ENCODE measurements around the gene HOXD12.

HOXD12 gene

DNA sequence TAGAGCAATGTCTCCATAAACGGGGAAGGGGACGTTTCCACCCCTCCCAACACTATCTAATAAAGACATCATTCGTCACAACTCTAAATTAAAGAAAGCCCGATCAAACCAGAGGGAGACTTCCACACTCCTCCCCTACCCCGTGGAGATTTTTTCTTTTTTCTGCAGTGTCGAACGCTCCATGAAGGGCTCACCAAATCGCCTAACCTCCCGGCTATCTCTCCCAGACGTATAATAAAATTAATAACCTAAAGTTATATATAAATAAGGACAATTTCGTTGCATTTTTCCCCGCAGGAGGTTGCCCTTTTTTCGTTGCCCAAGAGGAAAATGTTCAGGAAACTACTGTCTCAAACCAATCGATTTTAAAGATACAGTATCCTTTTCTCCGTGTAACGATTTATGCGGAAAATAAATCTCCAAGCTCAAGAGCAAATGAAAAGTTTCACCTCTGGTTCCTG is 18.2 kb upstream of the HOXD12 start:
- DNase-seq, result no peak

DNA sequence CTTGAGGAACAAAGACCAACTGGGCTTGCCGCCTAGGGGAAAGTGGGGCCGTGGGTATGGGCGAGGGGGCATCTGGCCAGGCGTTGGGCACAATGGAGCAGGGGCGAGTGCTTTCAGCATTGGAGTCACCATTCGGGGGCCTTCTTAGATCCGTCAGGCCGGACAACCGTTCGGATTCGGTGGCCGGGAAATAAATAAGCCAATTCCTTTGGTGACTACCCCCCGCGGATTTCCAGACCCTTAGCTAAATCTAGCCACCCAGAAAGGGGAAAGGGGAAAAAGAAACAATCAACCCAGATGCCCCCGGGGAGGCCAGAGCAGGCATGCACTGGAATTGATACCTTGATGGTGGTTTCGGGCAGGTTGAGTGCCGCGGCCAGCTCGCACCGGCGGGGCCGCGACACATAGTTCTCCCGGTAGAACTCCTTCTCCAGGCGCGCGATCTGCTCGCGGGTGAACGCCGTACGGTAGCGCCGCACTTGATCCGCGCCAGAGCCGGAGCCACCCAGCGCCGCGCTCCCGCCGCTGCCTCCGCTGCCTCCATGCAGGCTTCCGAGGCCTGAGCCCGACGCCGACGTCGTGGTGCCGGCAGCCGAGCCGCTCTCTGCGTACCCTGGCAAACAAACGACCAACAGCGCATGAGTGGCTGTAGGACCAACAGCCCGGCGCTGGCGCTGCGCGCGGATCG is 17.6 kb upstream of the HOXD12 start:
- no peak for DNase-seq

DNA sequence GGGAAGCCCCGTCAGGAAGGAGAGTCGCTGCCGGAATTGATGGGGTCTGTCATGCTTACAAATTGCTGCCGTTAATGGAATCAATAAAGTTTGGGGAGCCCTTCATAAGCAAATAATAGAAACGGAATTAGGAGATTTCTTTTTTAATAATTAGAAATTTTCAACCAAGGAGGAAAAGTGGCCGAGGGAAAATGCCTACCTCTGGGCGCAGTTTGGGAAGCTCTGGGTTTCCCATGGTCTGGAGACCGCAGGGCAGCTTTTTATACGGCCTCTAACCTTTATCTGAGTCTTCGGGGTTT is 17.1 kb upstream of the HOXD12 start:
- DNase-seq, result no peak

DNA sequence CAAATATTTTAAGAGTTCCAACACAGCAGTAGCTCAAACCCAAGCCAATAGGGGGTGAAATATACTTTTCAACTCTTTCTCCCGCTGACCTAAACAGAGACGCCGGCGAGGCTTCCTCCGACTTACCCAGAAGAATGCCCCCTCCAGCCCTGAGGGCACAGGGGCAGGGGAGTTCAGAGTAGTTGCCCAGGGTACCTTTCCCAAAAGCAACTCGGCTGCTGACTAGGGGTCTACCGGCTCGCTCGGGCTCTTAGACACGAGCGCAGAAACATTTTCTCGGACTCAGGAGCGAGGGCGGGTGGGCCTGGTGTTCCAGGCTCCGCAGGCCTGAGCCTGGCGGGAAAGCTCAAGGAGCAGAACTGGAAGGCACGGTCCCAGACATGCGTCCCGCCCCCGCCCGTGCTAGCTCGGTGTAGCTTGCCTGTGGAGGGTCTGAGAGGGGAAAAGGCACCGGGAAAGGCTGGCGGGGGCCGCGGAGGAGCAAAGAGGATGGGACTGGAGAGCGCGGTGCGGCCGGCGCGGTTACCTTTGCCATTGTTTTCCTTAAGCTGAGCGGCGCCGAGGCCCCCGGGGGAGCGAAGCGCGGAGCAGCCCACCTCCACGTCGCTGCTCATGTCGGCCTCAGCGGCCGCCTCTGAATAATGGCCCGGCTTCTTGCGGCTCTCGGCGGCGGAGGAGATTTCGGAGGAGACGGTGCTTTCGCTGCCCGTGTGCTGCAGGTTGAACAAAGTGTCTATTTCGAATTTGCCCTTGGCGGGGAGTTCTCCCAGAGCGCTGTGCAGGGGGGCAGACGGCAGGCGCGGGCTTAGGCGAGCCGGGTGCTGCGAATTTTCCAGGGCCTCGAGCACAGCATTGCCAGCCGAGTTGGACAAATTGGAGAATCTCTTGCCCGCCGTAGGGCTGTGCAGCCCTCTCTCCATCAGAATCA is 16.5 kb upstream of the HOXD12 start:
- DNase-seq, result no peak

DNA sequence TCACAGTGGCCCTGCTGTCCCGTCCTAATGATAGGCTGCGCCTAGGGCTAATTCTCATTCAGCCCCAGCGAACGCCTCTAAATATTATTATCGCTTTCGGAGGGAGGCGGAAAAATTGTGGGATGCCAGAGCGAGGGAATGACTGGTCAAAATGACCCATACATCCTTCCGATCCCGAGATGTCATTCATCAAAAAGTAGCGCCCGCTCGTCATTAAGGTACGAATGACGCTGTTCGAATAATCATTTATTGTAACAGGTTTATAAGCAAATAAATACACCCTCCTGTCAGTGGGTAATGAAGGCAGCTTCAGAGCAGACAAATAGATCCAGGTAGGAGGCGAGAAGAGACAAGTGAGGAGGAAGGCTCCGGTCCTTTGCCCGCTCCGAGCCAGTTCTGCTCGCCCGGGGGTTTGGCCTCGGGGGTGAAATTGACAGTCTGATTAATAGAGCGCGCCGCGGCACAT is 15.8 kb upstream of the HOXD12 start, which contains the start of gene EVX2:
EVX2 (minus strand) TSS at position 167 of the 466 bp plus-strand sequence. CDS start 186 bp downstream, outside the sequence.
- no peak for DNase-seq

DNA sequence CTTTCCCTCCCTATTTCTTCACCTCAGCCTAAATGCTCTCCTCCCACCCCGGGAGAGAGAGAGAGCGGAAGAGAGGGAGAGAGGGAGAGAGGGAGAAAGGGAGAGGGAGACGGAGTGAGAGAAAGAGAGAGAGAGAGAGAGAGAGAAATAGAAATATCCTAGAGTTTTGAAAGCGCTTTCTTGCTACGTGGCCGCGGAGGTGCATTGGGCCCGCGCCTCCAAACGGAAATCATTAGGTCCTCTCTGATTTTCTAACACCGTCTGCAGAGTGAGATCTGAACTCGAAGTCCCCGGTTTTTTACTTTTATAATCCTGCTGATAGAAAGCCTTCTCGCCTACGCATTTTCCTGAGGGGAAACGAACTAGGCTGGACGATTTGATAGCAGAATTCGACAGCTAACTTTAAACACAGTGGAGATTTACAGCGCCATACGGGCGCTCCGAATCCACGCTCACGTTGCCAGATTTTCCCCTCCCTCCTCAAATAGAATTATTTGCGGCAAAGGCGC is 14.9 kb upstream of the HOXD12 start:
- DNase-seq, result no peak

DNA sequence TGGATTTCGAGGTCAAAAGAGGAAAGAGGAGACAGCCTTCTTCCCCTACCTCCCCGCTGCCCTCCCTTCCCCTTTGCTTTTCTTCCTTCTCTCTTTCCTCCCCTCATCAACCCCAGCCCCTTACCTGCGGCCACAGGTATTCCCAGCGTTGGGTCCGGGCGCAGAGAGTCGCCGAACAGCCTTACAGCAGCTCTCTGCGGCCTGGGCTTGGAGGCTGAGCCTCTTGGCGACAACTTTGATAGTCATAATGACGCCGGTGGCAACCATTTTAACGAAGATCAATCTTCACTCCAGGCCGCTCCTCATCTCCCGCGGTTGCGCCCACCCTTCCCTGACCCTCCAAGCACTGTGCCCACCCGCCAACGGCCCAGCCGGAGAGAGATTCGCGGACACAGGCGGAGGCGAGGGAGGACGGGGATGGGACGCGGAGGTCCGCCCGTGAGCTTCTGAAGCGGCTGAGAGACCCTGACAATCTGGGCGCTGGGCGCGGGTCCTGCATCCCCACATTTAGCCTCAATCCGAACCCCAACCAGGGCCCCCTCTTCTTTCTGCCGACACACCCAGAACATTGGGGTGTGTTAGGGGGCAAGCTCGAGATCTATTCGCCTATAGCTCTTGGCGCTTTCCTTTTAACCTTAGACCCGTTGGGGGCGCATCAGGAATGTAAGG is 14.3 kb upstream of the HOXD12 start:
- no peak for DNase-seq

DNA sequence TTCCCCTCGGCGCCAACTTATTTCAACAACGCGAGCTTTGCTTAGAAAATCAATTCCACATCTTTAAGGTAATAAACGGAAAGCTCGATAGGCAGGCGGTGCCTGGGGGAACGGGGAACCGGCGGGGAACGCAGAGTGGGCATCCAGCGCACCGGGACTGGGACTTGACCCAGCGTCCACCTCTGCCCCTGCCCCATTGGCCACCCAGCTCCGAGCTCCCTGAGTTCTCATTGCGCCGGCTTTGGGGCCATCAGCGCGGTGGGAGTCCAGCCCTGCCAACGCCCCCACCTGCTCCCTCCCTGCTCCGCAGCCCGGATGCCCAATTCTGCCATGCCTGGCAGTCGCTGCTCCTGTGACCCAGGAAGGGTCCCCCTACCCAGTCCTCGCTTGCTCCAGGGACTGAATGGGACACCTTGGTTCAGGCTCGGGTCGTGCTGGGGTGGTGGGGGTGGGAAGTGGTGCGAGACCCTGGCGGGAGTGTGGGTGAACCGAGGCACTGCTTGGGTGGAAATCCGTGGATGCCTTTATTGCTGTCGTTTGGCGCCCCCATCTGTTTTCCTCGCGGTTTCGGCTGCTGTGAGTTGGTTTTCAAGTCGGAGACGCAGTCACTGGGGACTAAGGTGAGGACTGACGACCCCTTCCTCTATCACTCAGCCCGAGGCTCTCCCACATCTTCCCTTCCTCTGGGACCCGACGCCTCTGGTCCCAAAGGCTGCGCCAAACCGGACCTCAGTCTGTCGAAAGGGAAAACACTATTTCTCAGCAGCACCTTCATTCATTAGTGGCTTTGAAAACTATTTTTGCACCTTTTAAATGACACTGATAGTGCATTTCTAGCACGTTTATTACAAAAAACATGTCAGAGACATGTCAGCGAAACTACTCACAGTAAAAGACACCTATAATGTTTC is 13.5 kb upstream of the HOXD12 start:
- DNase-seq, result no peak

DNA sequence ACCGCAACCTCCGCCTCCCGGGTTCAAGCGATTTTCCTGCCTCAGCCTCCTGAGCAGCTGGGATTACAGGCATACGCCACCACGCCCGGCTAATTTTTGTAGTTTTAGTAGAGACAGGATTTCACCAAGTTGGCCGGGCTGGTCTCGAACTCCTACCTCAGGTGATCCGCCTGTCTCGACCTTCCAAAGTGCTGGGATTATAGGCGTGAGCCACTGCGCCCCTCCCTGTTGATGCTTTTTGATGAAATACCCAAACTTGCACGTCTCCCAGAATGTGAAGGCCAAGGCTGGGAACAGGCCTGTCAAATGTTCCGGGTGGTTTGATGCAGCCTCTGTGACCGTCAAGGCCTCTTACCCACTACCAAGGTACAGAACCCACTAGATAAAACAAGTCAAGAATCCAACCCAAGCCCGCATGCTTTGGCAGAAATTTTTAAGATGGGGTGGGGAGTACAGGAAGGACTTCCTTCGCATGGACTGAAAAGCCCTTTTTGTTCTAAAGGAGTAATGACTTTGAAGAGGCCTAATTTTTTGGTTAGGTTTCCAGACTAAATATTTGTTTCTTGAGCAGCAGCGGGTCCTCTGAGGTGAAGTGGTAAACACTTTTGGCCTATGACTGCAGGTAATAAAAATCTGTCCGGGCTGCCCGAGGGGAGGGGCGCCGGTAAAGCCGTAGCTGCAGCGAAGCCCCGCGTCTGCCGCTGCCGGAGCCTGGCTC is 12.1 kb upstream of the HOXD12 start:
- DNase-seq, result no peak

DNA sequence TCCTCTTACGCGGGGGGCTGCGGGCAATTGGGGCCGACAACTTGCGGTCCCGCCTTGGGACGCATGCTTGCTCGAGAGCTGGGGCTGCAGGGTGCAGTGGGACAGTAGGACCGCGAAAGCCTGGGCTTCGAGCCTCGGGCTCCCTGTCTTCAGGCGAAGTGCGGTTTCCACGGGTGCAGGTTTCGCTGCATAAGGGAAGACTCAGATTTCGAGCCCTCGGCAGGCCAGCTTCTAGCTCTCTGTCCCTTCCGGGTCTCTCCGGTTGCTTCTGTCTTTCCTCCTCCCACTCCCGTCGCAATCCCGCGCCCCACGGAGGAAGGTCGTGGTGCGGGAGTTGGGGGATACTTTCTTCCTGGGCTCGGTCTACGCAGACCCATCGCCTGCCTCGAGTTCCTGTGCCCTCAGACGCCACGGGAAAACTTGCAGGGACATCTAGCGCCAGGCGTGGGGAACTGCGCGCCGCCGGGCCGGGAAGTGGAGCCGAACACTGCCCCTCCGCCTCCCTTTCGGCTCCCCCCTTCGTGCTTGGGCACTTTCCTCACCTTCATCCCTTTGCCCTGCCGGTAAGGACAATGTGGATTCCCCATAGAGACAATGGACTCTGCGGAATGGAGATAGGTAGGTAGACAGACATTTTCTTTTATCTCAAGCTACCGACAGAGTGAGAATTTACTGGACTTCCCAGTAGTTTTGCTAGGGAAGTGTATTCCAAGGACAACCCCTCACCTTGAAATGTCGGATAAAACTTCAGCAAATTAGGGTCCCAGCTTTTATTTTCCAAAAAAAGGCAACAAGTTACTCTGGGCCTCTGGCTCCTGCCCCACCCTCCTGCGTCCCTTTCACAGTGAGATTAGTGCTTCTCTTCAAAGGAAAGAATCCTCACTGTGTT is 11.3 kb upstream of the HOXD12 start:
- DNase-seq, result no peak

DNA sequence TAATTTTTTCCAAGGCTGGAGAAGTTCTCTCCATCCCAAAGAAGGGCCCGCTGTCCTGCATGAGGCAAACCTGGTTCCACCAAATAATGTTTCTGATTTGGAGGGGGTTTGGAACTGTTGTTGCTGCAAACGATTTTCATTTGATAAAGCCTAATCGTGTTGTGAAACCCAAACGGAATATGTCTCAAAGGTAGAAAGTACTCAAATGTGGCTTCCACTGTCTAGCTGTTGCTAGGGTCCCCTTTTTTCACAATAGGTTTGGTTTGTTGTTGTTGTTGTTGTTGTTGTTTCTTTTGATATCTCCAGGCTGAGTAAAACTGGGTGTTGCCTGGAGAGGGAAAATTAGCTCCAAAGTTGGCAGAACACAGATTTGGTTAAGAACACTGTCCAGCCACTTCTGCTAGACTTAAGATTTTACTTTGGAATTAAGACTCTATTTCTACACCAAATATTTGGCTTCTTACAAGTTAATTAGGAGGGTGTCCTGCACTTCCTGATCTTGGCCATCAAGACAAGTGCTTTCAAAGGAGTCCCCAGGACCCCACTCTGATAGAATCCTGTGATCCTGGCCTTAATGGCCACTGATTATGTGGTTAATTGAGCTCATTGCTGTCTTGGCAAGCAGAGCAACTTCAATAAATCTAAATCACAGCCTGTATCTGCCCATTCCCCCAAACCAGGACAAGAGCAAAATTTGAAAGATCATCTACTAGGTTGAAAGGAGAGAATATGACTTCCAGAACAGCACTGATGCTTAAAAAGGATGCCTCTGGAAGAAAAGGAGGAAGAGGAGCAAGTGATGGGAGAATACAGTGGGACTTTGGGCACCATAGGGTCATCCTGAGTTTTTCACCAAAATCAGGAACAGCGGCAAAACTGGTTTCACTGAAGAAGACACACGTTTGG is 10.4 kb upstream of the HOXD12 start:
- no peak for DNase-seq

DNA sequence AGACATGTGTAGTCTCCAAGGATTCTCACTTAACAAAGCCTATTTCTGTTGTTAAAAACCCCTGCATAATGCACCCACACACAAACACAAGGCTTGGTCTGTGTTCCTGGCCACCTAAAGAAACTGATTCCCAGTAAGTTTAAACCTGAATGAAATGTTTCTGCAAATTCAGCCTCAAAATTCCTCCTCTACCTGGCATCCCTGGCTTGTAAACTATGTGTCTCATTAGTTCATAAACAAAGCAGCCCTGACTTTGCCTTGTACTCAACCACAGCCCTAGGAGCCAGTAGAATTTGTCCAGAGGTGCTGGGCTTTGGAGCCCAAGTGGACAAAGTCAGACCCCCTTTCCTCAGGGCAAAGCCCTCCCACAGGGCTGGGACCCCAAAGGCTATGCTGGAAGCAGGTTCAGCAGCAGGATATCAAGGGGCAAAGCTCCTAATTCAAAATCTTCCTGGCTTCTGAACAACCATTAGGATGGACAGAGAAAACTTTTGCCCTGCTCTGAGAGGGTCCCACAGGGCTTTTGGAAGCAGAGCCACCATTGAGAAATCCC is 9.7 kb upstream of the HOXD12 start:
- no peak for DNase-seq

DNA sequence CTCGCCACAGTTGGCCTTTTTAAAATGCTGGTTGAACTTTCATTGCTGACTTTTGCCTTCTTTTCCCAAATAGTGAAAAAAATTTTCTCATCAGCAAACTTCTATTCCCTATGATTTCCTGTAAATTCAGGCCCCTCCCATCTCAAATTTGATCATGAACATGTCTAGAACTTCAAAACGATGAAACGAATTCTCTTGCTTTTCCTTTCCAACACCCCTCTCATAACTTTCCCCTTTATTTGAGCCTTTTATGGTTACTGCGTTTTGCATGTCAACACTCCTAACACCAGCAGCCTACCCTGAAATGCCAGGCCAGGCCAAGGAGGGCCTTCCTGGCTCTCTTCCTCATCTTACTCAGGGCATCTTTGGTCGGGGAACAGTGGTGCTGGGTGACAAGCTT is 8.7 kb upstream of the HOXD12 start:
- no peak for DNase-seq

DNA sequence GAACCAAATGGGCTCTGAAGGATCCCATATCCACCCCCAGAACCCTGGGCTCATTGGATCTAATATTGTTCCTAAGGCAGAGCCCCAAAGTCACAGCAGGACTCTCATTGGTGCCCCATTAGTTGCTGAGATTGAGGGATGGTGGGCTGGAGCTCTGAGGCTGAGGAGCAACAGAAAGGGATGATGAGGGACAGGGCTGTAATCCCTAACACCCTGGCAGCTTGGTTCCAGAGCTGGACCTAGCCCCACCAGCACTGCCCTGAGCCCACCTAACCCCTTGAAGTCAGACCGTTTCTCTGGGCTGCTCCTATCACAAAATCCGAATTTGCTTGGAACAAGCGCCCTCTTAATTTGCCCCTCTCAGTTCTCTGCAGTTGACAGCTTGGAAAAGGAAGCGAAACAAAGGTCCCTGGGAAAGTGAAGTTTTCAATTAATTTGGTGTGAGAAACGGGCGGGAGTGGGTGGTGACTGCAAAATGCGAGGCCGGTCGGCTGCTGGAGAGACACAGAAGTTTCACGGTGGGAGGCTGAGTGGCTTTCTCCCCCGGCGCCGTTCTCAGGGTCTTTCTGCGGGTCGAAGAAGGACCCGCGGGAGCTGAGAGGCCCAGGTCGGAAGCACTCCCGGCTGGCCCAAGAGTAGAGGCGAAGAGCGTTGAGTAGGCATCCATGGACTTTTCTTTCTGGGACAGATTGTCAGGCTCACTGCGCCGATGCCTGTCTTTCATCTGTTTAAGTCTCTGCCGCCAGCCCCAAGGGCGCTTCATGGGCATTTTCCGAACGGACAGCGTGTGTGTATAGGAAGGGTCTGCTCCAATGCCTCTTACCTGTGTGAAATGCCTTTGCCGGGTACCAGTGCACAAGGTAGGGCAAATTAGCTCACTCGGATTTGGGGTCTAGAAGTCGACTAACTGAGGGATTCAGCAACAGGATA is 8.0 kb upstream of the HOXD12 start:
- DNase-seq, result no peak

DNA sequence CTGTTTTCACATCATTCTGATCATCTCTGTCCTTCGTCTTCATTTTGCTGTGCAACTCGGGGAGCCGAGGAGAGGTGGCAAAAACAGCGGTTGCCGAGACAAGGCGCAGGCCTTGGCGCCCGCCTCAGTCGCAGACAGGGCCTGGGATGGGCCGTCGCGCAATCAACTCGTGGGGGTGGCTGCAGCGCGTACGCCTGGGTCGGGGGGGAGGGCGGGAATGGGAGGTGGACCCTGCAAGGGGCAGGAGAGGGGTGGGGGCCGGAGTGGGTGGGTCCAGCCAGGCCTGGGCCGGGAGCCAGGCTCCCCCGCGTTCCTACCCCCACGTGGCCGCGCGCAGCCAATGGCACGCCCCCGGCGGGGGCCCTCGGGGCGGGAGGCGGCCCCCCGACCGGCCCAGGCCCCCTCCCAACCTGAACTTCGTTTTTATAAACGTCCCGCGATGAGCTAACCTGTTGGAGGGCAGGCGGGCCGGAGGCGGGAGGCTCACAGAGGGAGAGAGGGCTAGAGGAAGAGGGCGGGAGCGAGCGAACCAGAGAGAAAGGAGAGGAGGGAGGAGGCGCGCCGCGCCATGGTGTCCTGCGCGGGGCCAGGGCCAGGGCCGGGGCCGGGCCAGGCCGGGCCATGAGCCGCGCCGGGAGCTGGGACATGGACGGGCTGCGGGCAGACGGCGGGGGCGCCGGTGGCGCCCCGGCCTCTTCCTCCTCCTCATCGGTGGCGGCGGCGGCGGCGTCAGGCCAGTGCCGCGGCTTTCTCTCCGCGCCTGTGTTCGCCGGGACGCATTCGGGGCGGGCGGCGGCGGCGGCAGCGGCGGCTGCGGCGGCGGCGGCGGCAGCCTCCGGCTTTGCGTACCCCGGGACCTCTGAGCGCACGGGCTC is 7.1 kb upstream of the HOXD12 start, which contains the start of gene HOXD13:
HOXD13 (plus strand) TSS at position 452 of the 875 bp plus-strand sequence; CDS start at position 622, 170 bp downstream.
- DNase-seq, result no peak

DNA sequence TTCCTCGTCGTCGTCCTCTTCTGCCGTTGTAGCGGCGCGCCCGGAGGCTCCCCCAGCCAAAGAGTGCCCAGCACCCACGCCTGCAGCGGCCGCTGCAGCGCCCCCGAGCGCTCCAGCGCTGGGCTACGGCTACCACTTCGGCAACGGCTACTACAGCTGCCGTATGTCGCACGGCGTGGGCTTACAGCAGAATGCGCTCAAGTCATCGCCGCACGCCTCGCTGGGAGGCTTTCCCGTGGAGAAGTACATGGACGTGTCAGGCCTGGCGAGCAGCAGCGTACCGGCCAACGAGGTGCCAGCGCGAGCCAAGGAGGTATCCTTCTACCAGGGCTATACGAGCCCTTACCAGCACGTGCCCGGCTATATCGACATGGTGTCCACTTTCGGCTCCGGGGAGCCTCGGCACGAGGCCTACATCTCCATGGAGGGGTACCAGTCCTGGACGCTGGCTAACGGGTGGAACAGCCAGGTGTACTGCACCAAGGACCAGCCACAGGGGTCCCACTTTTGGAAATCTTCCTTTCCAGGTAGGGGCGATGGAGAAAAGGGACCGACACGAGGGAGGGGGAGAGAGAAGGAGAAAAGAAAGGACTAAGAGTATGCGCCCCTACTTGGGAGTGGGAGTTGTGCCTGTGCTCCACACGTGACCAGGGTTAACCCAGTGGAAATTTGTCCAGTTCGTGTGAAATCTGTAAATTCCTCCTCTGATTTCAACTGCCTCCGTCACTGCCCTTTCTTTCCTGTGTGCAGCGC is 6.3 kb upstream of the HOXD12 start:
- no peak for DNase-seq
